Renal pelvis (tissue), 4 donors: Measurements from ENCODE around the gene DERL3. TPM values are rescaled to one million over a fixed set of nuclear protein-coding genes. Genes with fewer than 3 reads are reported as not detected.

Source experiments
- DNase-seq: peaks from one replicate; pipeline ENCODE4 v3.0.0-alpha.2; 2013
- polyA plus RNA-seq, 3 donors: library from polyadenylated mRNA; unstranded; fragments of 120-200 nt; gene quantifications; one replicate each; pipeline ENCODE4 v1.2.1, GENCODE V29; 2013; ENCODE audit not compliant: insufficient read length in 3 of 3

The DERL3 gene
- polyA plus RNA-seq, 3 donors, result 4.9 to 6.4 (median 6.3) TPM

- peak; percentile 76 for DNase-seq
Observed at GRCh38 chr22:23849009-23850006, 10.5 kb upstream of the DERL3 start.

GRCh38 chr22:23847991-23848864, 9.4 kb upstream of the DERL3 start:
- no peak for DNase-seq

- no peak for DNase-seq
Observed at GRCh38 chr22:23847310-23847920, 8.6 kb upstream of the DERL3 start.

DNA sequence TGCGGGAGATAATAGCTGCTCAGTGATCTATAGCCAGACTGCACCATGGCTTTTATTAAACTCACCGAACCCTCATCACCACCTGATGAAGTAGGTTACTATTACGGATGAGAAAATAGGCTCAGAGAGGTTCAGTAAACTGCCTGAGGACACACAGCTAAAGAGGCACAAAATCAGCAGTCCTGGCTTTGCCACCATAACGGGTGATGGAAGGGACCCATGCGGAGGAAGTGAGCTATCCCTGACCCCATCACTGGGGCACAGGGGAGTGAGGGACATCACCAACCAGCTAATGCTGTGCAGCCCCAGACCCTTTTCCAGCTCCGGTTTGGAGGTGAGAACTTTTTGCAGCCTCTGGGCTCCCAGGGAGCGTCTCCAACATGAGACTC, 7.3 kb upstream of the DERL3 start:
- no peak for DNase-seq

- DNase-seq, result no peak
Observed at GRCh38 chr22:23845265-23846080, 6.7 kb upstream of the DERL3 start.

GRCh38 chr22:23844739-23845202, 6.0 kb upstream of the DERL3 start:
- no peak for DNase-seq

- DNase-seq, result no peak
Observed at GRCh38 chr22:23842599-23842998, 3.8 kb upstream of the DERL3 start.

DNA sequence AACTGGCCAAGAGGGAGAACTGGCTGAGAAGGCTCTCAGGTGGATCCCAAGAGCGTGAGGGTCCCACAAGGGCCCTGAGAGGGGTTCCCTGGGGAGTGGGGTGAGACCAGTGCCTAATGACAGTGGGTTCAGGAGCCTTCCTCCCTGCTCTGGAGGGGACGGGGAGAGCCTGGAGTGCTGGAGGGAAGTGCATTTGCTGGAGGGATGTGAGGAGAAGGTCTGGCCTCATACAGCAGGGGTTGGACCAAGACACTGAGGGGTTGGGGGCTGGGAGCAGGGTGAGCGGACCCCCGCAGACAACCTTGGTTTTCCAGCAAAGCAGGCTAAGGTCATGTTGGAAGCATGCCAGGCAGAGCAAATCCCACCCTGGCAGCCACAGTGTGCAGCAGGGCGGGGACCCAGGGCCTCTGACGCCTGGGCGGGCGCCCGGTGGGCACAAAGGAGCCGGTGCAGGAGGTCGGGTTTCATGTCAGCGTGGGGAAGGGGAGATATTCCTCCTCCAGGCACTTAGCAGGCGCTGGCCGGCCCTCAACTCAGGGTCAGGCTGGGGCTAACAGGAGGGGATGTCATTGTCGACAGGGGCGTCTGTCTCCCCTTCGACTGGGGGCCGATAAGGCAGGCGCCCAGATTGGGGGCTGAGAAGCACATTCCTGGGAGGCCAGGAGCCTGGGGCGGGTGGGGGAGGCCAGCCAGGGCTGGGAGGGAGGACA, 3.1 kb upstream of the DERL3 start:
- no peak for DNase-seq

- DNase-seq, result no peak
Observed at GRCh38 chr22:23841292-23841691, 2.5 kb upstream of the DERL3 start.

- DNase-seq, result no peak
Observed at GRCh38 chr22:23840026-23840425, 1.2 kb upstream of the DERL3 start.

DNA sequence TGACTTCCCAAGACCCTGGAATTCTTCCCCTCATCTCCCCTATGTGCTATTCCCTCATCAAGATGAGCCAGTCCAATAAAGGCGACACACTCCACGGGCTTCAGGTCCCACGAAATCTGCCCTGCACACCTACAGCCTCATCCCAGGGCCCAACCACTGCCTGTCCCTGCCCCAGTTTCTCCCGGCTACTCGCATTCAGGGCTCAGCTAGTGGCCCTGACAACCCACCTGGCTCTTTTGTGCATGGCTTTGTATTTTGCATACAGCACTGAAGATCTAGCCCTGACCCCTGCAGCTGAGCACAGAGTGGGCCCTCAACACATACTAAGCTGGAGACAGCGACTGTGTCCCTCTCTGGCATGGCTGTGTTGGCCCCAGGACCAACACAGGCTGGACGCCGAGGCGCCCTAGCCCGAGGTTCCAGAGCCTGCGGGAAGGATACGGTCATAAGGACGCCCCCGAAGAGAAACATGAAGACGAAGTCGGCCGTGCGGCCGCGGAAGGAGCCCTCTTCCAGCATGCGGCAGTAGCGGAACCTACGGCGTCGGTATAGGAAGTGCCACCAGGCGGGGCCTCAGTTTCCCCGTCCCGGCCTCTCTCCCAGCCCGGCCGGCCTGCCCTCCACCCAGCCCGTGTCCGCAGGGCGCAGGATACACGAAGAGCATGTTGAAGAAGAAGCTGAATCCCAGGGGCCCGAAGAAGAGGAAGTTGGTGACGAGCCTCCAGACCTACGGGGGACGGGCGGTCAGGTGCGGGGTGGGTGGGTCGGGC, 710 bp downstream of the DERL3 start:
- DNase-seq, result no peak

DNA sequence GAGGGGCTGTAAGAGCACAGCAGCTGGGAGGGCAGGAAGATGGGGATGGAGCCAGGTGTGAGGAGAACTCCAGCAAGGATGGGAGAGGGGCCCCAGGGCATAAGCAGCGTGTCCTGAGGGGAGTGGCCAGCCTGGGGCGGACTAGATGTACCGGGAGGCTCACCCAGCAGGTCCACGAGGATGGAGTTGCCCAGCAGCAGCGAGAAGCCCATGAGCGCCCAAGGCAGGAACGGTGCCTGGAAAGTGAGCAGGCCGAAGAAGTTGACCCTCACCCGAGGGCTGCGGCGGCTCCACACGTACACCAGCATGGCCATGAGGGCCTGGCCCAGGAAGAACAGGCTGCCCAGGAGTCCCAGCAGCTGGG, 1.3 kb downstream of the DERL3 start:
- DNase-seq, result no peak

DNA sequence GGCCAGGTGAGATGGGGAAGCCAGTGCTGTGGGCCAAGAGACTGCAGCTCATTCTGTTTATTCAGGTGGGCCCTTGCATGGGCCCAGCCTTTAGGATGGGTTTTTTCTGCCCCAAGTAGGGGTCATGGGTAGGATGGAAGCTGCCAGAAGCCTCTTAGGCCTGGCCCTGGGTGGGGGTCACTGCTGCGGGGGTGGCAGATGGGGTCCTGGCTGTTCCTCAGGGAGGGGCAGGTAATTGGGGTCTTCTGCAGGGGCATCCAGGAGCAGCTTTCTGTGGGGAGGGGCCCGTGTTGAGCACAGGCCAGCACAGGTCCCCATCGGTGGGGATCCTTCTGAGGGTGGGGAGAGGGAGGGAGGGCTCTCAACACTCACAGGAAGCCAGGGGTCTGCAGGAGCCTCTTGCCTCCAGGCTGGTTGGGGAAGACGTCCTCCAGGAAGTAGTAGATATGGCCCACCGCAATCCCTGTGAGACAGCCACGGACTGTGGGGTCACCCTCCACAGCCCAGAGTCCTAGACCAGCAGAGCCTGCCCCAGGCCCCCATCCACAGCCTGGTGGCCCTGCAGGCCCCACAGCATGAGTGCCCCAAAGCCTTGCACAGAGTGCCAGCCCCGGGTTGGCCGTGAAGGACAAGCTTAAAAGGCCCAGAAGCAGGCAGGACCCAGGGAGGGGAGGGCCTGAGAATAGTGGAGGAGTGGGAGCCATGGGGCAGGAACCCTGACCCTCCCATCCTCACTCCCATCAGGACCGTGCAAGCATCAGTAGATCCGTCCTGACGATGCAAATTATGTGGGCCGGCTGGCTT, 1.9 kb downstream of the DERL3 start:
- no peak for DNase-seq

DNA sequence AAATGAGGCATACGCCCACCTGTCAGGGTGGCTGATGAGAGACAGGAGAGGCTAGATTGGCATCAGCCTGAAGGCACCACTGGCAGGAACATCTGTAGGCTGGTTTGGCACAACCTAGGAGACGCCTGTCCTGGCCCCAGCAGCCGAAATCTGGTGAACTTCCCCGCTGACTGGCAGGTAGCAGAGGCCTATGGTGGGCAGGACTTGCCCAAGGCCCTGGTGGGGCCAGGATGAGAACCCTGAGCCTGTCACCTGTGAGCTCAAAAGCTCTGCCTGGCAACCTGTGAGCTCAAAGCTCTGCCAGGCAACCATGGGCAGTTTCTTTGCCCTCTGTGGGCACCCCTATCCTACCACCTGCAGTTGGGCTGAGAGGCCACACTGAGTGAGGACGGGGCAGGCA, 2.5 kb downstream of the DERL3 start:
- DNase-seq, result no peak

GRCh38 chr22:23835484-23836144, 3.2 kb downstream of the DERL3 start:
- no peak for DNase-seq

DNA sequence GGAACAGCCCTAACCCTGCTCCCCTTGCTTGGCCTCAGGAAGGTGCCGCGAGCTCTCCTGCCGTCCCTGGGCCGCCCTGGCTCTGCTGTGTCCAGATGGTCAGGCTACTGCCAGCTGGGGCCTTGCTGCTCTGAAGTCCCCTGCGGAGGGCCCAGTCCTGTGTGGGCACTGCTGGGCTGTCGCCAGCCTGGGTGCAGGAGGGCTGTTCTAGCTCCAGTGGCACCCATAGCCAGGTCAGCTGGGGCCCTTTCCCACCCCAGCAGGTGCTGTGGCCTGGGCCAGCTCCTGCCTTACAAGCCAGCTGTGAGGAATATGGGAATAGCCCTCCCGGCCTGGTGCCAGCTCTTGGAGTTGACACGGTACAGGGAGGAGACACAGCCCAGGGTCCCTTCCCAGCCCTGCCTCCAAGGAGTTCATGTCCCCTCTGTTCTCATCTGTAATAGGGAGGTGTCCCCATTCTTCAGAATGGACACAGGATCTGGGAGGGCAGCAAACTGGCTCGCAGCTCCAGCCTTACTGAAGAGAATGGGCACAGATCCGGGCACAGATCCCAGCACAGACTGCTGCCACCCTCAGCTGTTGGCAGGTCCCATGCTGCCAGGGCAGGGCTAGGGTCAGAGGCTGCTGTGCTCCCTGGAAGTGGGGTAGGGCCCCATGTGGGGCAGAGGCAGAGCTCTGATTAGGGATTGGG, 3.9 kb downstream of the DERL3 start:
- DNase-seq, result no peak

- no peak for DNase-seq
Observed at GRCh38 chr22:23834406-23834792, 4.4 kb downstream of the DERL3 start.

DNA sequence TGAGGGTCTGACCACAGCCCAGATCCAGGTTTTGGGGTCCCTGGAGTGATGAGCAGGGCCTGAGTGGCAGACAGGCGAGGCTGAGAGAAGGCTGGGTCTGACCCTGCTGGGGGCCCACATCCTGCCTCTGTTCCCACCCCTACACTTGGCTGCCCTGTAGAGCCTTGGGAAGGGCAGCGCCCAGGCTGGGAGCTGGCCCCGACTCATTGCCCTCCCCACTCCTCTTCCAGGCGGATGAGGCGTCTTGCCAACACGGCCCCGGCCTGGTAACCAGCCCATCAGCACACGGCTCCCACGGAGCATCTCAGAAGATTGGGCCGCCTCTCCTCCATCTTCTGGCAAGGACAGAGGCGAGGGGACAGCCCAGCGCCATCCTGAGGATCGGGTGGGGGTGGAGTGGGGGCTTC, 4.9 kb downstream of the DERL3 start:
- no peak for DNase-seq
